Measurements from ENCODE around the gene OR4E2.

GRCh38 chr14:21652209-21652808 lies 1.3 kb upstream of the OR4E2 start:
- TF ChIP-seq EZH2 (IDR thresholded peaks at IDR 0.05) (no peak), POLR2AphosphoS5 (IDR thresholded peaks at IDR 0.05; ENCODE audit: borderline replicate concordance, low read depth, low read length) (no peak; the same call in none of the 2 replicates), FOXP2 (optimal IDR thresholded peaks at IDR 0.05; ENCODE audit: control extremely low read depth, extremely low read length, insufficient read depth) (no peak)

All from SK-N-MC (cell line).